Measurements from ENCODE around the gene TFRC. TPM values are rescaled to one million over a fixed set of nuclear protein-coding genes. Genes with fewer than 3 reads are reported as not detected.
"Not testable (repeated sequence)": the region's sequence is repeated elsewhere in the genome, so short reads cannot be mapped to it uniquely, and the experiment has no call there.

TFRC gene
- total RNA-seq, 6 donors from 2014 or later, result 66.0 to 323 (median 234) TPM

DNA sequence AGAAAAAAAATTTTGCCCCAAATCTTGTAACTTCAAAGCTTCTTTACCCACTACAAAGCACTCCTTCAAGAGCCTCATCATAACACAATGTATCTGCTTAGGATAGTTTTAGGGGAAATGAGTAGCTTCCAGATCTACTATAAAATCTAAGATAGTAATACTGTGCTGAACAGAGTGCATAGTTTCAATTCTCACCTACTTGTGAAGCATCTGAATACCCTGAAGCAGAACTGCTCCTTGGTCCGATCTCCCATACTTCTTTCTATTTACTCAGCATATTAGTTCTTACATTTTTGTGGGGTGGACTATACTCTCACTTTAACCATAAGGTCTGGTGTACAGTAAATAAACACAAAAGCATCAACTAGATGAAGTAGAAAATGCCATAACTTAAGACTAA, 9.6 kb downstream of the TFRC start:
- 92 to 100% methylated on average over 1 of the region's 1 CpG for WGBS, 2 donors
- Histone ChIP-seq H3K4me3 (no peak overlapping the region), H3K27me3 (no peaks in the 10 kb centered on the region), H3K4me1 (no peaks in the 10 kb centered on the region), H3K27ac (no peak overlapping the region), H3K36me3 (peaks cover 15 to 92% (median 44%) of the 10 kb centered on the region in 4 donors), H3K9me3 (no peaks in the 10 kb centered on the region)
- TF ChIP-seq, protein P1, sequence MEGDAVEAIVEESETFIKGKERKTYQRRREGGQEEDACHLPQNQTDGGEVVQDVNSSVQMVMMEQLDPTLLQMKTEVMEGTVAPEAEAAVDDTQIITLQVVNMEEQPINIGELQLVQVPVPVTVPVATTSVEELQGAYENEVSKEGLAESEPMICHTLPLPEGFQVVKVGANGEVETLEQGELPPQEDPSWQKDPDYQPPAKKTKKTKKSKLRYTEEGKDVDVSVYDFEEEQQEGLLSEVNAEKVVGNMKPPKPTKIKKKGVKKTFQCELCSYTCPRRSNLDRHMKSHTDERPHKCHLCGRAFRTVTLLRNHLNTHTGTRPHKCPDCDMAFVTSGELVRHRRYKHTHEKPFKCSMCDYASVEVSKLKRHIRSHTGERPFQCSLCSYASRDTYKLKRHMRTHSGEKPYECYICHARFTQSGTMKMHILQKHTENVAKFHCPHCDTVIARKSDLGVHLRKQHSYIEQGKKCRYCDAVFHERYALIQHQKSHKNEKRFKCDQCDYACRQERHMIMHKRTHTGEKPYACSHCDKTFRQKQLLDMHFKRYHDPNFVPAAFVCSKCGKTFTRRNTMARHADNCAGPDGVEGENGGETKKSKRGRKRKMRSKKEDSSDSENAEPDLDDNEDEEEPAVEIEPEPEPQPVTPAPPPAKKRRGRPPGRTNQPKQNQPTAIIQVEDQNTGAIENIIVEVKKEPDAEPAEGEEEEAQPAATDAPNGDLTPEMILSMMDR (IDR thresholded peaks at IDR 0.05), result no peak
- TF ChIP-seq POLR2A (IDR thresholded peaks at IDR 0.05), result no peak
- no peak for TF ChIP-seq POLR2AphosphoS5 (IDR thresholded peaks at IDR 0.05)
- TF ChIP-seq EP300 (IDR thresholded peaks at IDR 0.05), result no peak
- DNase-seq (no peak), ATAC-seq (ENCODE audit: low FRiP score in 2 of 2) (no peak)

GRCh38 chr3:196068812-196069211, 13.1 kb downstream of the TFRC start:
- 94 to 97% methylated on average over 4 of the region's 4 CpGs for WGBS, 2 donors
- H3K27ac ChIP-seq; ATAC-seq (ENCODE audit: low FRiP score in 2 of 2); H3K4me1 ChIP-seq; H3K27me3 ChIP-seq; DNase-seq; H3K9me3 ChIP-seq; H3K4me3 ChIP-seq: not testable (repeated sequence)
- peaks cover 42 to 97% (median 65%) of the 10 kb centered on the region in 4 donors for H3K36me3 ChIP-seq

DNA sequence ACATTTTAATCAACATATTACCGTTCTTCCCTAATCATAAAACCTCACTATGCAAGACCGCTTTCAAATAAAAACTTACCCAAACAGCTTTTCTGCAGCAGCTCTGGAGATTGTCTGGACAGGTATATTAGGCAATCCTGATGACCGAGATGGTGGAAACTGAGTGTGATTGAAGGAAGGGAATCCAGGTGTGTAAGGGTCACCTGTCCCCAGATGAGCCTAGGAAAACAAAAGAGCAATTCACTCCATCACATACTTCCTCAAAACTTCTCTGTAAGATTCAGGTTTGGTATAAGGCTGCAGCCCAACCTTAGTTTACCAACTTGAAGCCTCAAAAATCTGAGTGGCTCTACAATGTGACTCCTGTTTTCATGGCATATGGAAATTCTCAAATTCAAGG, 14.5 kb downstream of the TFRC start:
- TF ChIP-seq, protein P1 (IDR thresholded peaks at IDR 0.05), result no peak
- TF ChIP-seq POLR2A (IDR thresholded peaks at IDR 0.05), result no peak
- no peak for TF ChIP-seq POLR2AphosphoS5 (IDR thresholded peaks at IDR 0.05)
- no peak for TF ChIP-seq EP300 (IDR thresholded peaks at IDR 0.05)
- Histone ChIP-seq H3K36me3 (peaks cover 56 to 100% (median 73%) of the 10 kb centered on the region in 4 donors), H3K4me1 (no peaks in the 10 kb centered on the region), H3K4me3 (no peak overlapping the region), H3K27ac (no peak overlapping the region), H3K9me3 (no peaks in the 10 kb centered on the region), H3K27me3 (no peaks in the 10 kb centered on the region)
- 87% methylated on average over 3 of the region's 3 CpGs for WGBS, 2 donors
- ATAC-seq (ENCODE audit: low FRiP score in 2 of 2) (no peak), DNase-seq (no peak)

GRCh38 chr3:196063971-196064370, 17.9 kb downstream of the TFRC start:
- ATAC-seq (ENCODE audit: low FRiP score in 2 of 2), result no peak
- no peaks in the 10 kb centered on the region for H3K9me3 ChIP-seq
- peaks cover 68 to 100% (median 83%) of the 10 kb centered on the region in 4 donors for H3K36me3 ChIP-seq

GRCh38 chr3:196063456-196063855, 18.4 kb downstream of the TFRC start:
- H3K4me1 ChIP-seq, result no peaks in the 10 kb centered on the region
- WGBS, 2 donors, result 87 to 93% methylated on average over 6 of the region's 6 CpGs
- TF ChIP-seq, protein P1 (IDR thresholded peaks at IDR 0.05), result no peak
- TF ChIP-seq EP300 (IDR thresholded peaks at IDR 0.05) (no peak), POLR2A (IDR thresholded peaks at IDR 0.05) (no peak), POLR2AphosphoS5 (IDR thresholded peaks at IDR 0.05) (no peak)
- no peak overlapping the region for H3K27ac ChIP-seq
- ATAC-seq (ENCODE audit: low FRiP score in 2 of 2) (no peak), DNase-seq (no peak)
- no peaks in the 10 kb centered on the region for H3K9me3 ChIP-seq
- H3K27me3 ChIP-seq, result no peaks in the 10 kb centered on the region
- peaks cover 68 to 100% (median 88%) of the 10 kb centered on the region in 4 donors for H3K36me3 ChIP-seq
- H3K4me3 ChIP-seq, result no peak overlapping the region

More at GRCh38 chr3:196063971-196064370, 17.9 kb downstream of the TFRC start:
- no peak overlapping the region for H3K27ac ChIP-seq
- 95 to 100% methylated on average over 1 of the region's 1 CpG for WGBS, 2 donors
- H3K27me3 ChIP-seq, result no peaks in the 10 kb centered on the region
- TF ChIP-seq POLR2A (IDR thresholded peaks at IDR 0.05) (no peak), POLR2AphosphoS5 (IDR thresholded peaks at IDR 0.05) (no peak), EP300 (IDR thresholded peaks at IDR 0.05) (no peak)
- TF ChIP-seq, protein P1 (IDR thresholded peaks at IDR 0.05), result no peak
- no peak for DNase-seq
- H3K4me1 ChIP-seq, result no peaks in the 10 kb centered on the region
- no peak overlapping the region for H3K4me3 ChIP-seq

All from upper lobe of left lung (tissue), 6 donors.